Middle frontal gyrus (tissue), 1 donor: ENCODE results near the gene SAMD4A.

Experiments used
- DNase-seq: peaks from one replicate; pipeline ENCODE4 v3.0.0-alpha.2; 2015; ENCODE audit warnings: low spot score; ENCODE audit errors: extremely low spot score

SAMD4A gene

GRCh38 chr14:54680651-54681050 lies 113.7 kb downstream of the SAMD4A start:
- no peak for DNase-seq

DNA sequence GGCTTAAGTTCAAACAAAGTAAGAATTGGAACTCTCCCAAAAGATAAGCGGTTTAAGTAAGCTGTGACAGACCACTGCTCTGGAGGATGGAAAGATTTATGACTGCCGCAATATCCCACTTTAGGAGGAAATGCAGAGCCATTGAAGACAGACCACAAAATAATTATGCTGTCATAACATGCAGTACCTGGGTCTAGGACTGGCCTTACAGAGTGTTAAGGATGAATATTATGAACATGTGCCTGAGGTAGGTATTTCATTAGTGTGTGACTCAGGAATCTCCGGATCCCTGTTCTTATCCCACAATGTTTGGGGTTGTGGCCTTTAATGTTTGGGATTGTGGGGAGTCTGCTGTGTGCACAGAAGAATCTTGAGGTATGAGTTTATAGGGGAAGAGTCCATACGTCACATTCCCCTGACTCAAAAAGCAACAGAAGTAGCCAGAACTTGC lies 114.9 kb downstream of the SAMD4A start:
- no peak for DNase-seq

- DNase-seq, result no peak
Observed at GRCh38 chr14:54682578-54682977, 115.7 kb downstream of the SAMD4A start.

DNA sequence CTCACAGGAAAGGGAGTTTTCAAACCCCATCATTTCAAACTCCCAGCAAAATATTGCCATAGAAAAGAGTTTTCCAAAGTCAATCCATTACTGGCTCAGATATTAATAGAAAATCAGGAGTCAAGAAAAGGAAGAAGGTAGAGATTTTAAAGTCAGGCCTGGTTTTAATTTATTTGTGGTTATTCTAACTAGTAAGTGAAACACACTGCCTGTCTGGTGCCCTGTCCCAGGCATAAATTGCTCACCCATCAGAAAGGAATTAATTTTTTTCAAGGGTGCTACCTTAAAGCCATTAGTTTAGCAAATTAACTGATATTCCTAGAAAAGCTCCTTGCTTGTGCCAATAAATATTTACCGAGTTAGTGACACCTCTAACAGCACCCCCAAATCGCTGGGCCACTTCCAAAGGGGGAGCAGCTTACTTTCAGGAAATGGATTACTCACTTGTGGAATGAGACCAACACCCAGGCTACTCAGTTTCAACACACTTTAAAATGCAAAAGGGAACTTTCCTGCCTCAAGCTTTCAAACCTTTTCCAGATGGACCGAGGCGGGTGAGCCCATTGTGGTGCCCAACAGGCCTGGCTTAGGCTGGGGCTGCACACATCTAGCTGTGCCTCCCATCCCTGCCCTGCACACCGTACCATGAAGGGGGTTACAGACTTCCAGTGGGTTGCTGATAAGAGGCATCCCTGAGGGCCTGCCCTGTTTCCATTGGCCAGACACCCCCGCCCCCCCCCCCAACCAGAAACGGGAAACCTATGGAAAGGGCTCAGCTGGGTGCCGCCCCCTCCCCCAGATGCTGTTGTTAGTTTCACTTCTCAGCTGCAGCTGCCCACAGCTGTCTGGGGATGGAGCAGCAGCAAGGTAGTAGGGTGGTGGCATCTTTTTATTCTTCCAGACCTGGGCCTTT lies 117.2 kb downstream of the SAMD4A start:
- no peak for DNase-seq

DNA sequence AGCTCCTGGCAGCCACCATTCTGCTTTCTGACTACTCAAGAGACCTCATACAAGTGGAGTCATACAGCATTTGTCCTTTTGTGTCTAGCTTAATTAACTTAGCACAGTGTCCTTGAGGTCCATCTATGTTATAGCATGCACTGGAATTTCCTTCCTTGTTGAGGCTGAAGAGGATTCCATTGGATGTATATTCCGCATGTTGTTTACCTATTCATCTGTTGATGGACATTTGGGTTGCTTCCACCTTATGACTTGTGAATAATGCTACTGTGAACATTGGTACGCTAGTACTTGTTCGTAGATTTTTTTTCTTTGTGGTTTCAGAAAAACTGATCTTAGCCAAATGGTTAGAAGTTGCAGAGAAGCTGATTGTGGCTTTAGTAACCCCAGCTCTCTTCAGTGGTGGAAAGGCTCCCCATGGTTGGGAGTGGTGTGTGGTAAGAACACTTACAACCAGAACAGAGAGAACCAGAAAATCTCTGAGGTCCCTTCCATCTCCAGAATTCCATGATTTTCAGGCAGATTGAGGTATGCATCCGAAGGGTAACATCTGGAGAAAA lies 118.4 kb downstream of the SAMD4A start:
- DNase-seq, result no peak

DNA sequence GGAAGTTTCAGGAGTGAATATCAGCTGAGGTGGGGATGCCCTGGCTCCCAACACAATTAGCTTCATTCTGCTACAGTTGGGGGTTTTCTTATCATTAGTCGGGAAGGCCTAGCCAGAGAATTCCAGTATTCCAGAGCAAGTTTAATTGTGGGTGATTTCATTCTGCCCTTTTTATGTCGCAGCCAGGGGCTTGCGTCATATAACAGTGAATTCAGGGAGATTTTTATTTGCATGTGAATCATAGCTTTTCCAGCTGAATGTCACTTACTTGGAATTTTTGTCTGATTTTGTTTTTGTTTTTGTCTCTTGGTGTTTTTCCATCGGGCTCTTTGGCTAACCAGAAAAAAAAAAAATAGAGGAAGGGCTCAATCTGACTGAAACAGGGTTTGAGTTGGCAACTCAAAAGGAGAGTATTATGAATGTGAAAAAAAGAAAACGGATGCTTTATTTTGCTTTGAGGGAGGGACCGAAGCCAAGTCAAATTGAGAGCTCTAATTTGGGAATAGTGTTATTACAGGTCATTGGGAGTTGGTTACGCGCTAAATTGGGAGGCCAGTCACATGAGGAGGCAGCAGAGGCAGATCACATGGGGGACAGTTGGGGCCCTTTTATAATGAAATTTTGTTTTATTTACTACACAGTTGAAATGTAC lies 119.4 kb downstream of the SAMD4A start:
- DNase-seq, result peak; percentile 36

GRCh38 chr14:54686871-54687749 lies 120.2 kb downstream of the SAMD4A start:
- DNase-seq, result no peak

DNA sequence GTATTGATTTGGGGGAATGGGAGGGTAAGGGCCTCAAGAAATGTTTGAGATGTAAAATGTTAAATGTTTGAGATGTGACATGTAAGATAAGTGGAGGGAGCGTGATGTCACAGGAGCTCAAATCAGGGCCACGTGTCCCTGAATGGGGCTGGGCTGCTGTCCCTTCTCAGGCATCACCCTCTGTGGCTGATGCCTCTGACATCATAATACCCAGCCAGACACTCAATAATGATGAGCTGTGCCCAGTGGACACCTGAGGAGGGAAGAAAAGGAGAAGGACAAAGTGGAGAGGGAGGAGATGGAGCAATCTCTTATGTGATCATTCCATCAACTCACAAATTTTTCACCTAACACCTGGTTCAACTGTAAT lies 120.8 kb downstream of the SAMD4A start:
- DNase-seq, result no peak

GRCh38 chr14:54688229-54688628 lies 121.3 kb downstream of the SAMD4A start:
- peak; percentile 54 for DNase-seq

DNA sequence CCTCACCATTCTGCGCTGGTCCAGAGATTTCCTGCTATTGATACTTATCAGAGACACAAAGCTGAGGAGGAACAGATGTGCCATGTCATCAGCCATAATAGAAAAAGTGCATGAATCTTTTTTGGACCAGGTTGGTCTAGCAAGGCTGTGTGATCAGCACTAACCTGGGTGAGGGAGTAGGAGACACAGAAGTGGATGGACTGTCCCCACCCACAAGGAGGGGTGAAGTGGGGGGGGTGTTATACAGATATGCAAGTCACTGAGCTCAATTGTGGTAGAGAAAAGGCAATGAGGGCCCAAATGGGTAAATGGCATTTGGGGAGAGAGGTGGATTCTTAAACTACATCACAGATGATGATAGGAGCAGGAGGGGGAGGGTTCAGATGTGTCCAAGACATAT lies 123.0 kb downstream of the SAMD4A start:
- no peak for DNase-seq

GRCh38 chr14:54690887-54691286 lies 124.0 kb downstream of the SAMD4A start:
- DNase-seq, result no peak

- DNase-seq, result peak; percentile 41
Observed at GRCh38 chr14:54691525-54692283, 124.8 kb downstream of the SAMD4A start.

GRCh38 chr14:54692284-54692772 lies 125.4 kb downstream of the SAMD4A start:
- DNase-seq, result no peak

DNA sequence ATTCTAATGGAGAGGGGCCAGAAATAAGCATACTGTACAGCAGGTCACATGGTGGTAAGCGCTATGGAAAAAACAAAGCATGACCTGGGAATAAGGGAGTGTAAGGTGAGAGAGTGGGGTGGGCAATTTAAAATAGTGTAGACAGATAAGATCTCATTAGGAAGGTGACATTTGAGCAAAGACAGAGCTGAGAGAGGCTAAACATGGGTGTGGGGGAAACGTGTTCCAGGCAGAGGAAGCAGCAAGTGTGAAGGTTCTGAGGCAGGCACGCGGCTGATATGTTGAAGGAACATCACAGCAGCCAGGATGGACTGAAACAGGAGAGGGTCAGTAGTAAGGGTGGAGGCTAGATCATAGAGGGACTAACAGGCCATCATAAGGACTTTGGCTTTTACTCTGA lies 126.8 kb downstream of the SAMD4A start:
- no peak for DNase-seq

GRCh38 chr14:54695196-54695595 lies 128.3 kb downstream of the SAMD4A start:
- no peak for DNase-seq

GRCh38 chr14:54697001-54697400 lies 130.1 kb downstream of the SAMD4A start:
- no peak for DNase-seq

GRCh38 chr14:54697803-54698202 lies 130.9 kb downstream of the SAMD4A start:
- DNase-seq, result no peak

DNA sequence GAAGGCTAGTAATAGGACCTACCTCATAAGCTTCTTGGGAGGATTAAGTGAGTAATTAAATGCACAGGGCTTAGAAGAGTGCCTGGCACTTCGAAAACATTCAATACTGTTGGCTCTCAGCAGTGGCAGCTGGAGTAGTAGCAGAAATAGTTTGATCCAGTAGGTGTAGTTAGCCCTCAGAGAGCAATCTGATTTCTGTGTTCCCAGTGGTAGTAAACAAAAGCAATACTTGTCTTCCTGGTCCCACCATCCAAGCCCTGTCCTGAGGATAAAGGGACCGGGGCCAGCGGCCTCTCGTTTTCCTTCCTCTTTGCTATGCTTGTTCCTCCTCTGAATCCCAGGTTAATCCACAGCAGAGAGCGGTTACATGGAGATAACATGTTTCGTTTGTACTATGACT lies 131.6 kb downstream of the SAMD4A start:
- no peak for DNase-seq

- no peak for DNase-seq
Observed at GRCh38 chr14:54698966-54699530, 132.1 kb downstream of the SAMD4A start.

DNA sequence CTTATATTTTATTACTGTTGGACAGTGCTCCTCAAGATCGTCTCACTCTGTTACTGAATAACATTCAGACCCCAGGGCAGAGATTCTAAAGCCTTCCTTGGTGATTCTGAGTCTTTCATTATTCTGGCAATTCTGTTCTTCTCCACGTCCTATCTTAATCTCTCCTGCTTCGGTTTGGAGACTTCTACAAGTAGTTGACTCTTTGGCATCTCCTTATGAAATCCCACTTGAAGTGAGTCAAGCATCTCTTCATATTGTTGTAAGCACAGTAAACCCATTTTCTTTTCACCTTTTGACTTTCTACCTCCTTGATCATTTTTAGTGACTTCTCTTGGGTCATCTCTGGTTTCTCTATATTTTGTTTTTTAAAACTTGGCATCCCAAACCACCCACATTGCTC lies 132.8 kb downstream of the SAMD4A start:
- DNase-seq, result no peak
